NCI-H2081 treated with DMSO at 0.1 percent for 48 hours (cell line): Measurements from ENCODE around the gene ETDC.
"Not testable (repeated sequence)": the region's sequence is repeated elsewhere in the genome, so short reads cannot be mapped to it uniquely, and the experiment has no call there.

Experiments used
- DNase-seq: peaks from one replicate; lab custom pipeline; 2025; lab: John Stamatoyannopoulos, UW

The ETDC gene

GRCh38 chrX:135309430-135309923, at the start of gene ETDC:
ETDC (plus strand) TSS chrX:135309480; CDS start chrX:135309480, 0 bp downstream.
- no peak for DNase-seq

GRCh38 chrX:135260976-135261375, 48.3 kb upstream of the ETDC start:
- DNase-seq, result not testable (repeated sequence)

- not testable (repeated sequence) for DNase-seq
Measured at GRCh38 chrX:135263376-135263775, 45.9 kb upstream of the ETDC start.

GRCh38 chrX:135264206-135264605, 45.1 kb upstream of the ETDC start:
- DNase-seq, result no peak

GRCh38 chrX:135273162-135273561, 36.1 kb upstream of the ETDC start:
- no peak for DNase-seq

GRCh38 chrX:135275973-135276372, 33.3 kb upstream of the ETDC start:
- DNase-seq, result no peak

GRCh38 chrX:135287266-135287823, 21.9 kb upstream of the ETDC start:
- no peak for DNase-seq

- DNase-seq, result no peak
Measured at GRCh38 chrX:135295238-135295943, 13.9 kb upstream of the ETDC start.

GRCh38 chrX:135295944-135296305, 13.4 kb upstream of the ETDC start:
- DNase-seq, result no peak

- no peak for DNase-seq
Measured at GRCh38 chrX:135302269-135302873, 6.9 kb upstream of the ETDC start.

GRCh38 chrX:135304741-135305140, 4.5 kb upstream of the ETDC start:
- no peak for DNase-seq

GRCh38 chrX:135307171-135307570, 2.1 kb upstream of the ETDC start:
- no peak for DNase-seq

- no peak for DNase-seq
Measured at GRCh38 chrX:135308345-135308855, 880 bp upstream of the ETDC start.

- DNase-seq, result no peak
Measured at GRCh38 chrX:135315864-135316263, 6.6 kb downstream of the ETDC start.

- no peak for DNase-seq
Measured at GRCh38 chrX:135324463-135324862, 15.2 kb downstream of the ETDC start.

GRCh38 chrX:135325036-135325818, 15.9 kb downstream of the ETDC start:
- DNase-seq, result not testable (repeated sequence)

- no peak for DNase-seq
Measured at GRCh38 chrX:135327299-135327698, 18.0 kb downstream of the ETDC start.

GRCh38 chrX:135328421-135329005, 19.2 kb downstream of the ETDC start:
- no peak for DNase-seq

GRCh38 chrX:135330706-135331105, 21.4 kb downstream of the ETDC start:
- DNase-seq, result no peak

GRCh38 chrX:135331525-135331924, 22.2 kb downstream of the ETDC start:
- DNase-seq, result no peak

- no peak for DNase-seq
Measured at GRCh38 chrX:135340831-135341230, 31.6 kb downstream of the ETDC start.

- DNase-seq, result peak; percentile 7
Measured at GRCh38 chrX:135345107-135345589, 35.9 kb downstream of the ETDC start.
